GM21515 (cell line): Measurements from ENCODE around the gene MYBPHL.

Source experiments
- ATAC-seq: cut with Tn5 transposase; IDR thresholded peaks from one replicate; pipeline ENCODE4 v1.9.1; 2021; ENCODE audit not compliant: unreplicated experiment

Gene MYBPHL

GRCh38 chr1:109266965-109267364, 39.8 kb downstream of the MYBPHL start:
- no peak for ATAC-seq

GRCh38 chr1:109265741-109266330, 41.0 kb downstream of the MYBPHL start:
- no peak for ATAC-seq

- ATAC-seq = no peak
These were observed 41.8 kb downstream of the MYBPHL start for GRCh38 chr1:109265016-109265415.

GRCh38 chr1:109264379-109264755, 42.4 kb downstream of the MYBPHL start:
- no peak for ATAC-seq

GRCh38 chr1:109263597-109264378, 43.0 kb downstream of the MYBPHL start:
- no peak for ATAC-seq

GRCh38 chr1:109263234-109263596, 43.6 kb downstream of the MYBPHL start:
- ATAC-seq = no peak

GRCh38 chr1:109262231-109263055, 44.4 kb downstream of the MYBPHL start:
- ATAC-seq = no peak

- no peak for ATAC-seq
These were observed 45.2 kb downstream of the MYBPHL start for GRCh38 chr1:109261578-109261977.

GRCh38 chr1:109261006-109261405, 45.8 kb downstream of the MYBPHL start:
- ATAC-seq = no peak

GRCh38 chr1:109259674-109260557, 46.9 kb downstream of the MYBPHL start:
- no peak for ATAC-seq

GRCh38 chr1:109258481-109259466, 48.0 kb downstream of the MYBPHL start:
- ATAC-seq = no peak

GRCh38 chr1:109257682-109258421, 49.0 kb downstream of the MYBPHL start:
- ATAC-seq = no peak

- ATAC-seq = no peak
These were observed 49.7 kb downstream of the MYBPHL start for GRCh38 chr1:109256971-109257681.

GRCh38 chr1:109256085-109256484, 50.7 kb downstream of the MYBPHL start:
- ATAC-seq = no peak

- ATAC-seq = no peak
These were observed 51.1 kb downstream of the MYBPHL start for GRCh38 chr1:109255678-109256077.

GRCh38 chr1:109255097-109255651, 51.6 kb downstream of the MYBPHL start:
- ATAC-seq = no peak

- no peak for ATAC-seq
These were observed 52.2 kb downstream of the MYBPHL start for GRCh38 chr1:109254621-109255096.
